Esophagus squamous epithelium (tissue), 4 donors: Measurements from ENCODE around the gene SORCS1.

Experiments used
- CTCF ChIP-seq, 6 experiments: fragments of 450-650 bp in 4 of 6; fragments of 200-600 bp in 2 of 6; sonication (generic) in 2 of 6; IDR thresholded peaks; one replicate each; pipeline ENCODE4 v1.5.1; 2016 to 2019; ENCODE audit warnings: antibody characterized with exemption in 6 of 6, mild to moderate bottlenecking in 4 of 6, moderate library complexity in 4 of 6
- POLR2A ChIP-seq, 4 donors: fragments of 450-650 bp; IDR thresholded peaks; one replicate each; pipeline ENCODE4 v1.6.1; 2017; ENCODE audit warnings: antibody characterized with exemption in 4 of 4, mild to moderate bottlenecking in 4 of 4, moderate library complexity in 3 of 4

- no peak for TF ChIP-seq CTCF (IDR thresholded peaks at IDR 0.05)
- TF ChIP-seq POLR2A (IDR thresholded peaks at IDR 0.05) = no peak
Measured at GRCh38 chr10:106917452-106918055, 247.0 kb downstream of the SORCS1 start.
